Testis (tissue), 3 donors: ENCODE measurements around the gene FLAD1. TPM values are rescaled to one million over a fixed set of nuclear protein-coding genes. Genes with fewer than 3 reads are reported as not detected.
A peak's percentile ranks its signal among the peaks of the same experiment; 100 is the strongest.

Experiments used
- DNase-seq: peaks from one replicate; pipeline ENCODE4 v3.0.0-alpha.2; 2019
- H3K27ac ChIP-seq, 2 donors: fragments of 200-600 bp; sonication (generic); one replicate each; pipeline ENCODE4 v1.5.1; 2019
- H3K27me3 ChIP-seq: fragments of 200-600 bp; sonication (generic); one replicate; pipeline ENCODE4 v1.5.1; 2019
- H3K36me3 ChIP-seq: fragments of 200-600 bp; sonication (generic); one replicate; pipeline ENCODE4 v1.5.1; 2017; ENCODE audit warnings: low read depth; ENCODE audit errors: missing control alignments
- H3K4me1 ChIP-seq: fragments of 200-600 bp; sonication (generic); one replicate; pipeline ENCODE4 v1.5.1; 2019
- H3K4me3 ChIP-seq, 2 donors: fragments of 200-600 bp; sonication (generic); one replicate each; pipeline ENCODE4 v1.5.1; 2017 to 2019
- H3K9me3 ChIP-seq: fragments of 200-600 bp; sonication (generic); one replicate; pipeline ENCODE4 v1.5.1; 2017
- POLR2A ChIP-seq: fragments of 450-650 bp; IDR thresholded peaks from one replicate; pipeline ENCODE4 v1.6.1; 2017; ENCODE audit warnings: antibody characterized with exemption, mild to moderate bottlenecking, moderate library complexity
- WGBS, 2 donors: methylation state at CpG; one replicate each; pipeline ENCODE4 v1.1.5; 2018; 5-methylcytosine and 5-hydroxymethylcytosine counted together
- intact Hi-C: fragments of 100-400 bp; cut with DNase I; formaldehyde crosslinking; loops from one replicate; pipeline ENCODE4 v1.15.1; 2023; ENCODE audit warnings: low total_unique reads
- polyA plus RNA-seq: library from polyadenylated mRNA; stranded (reverse); fragments of 350-450 nt; fragmentation: Illumina TruSeq; extraction: RNeasy Lipid Tissue Mini Kit (QIAGEN cat#74804); gene quantifications from one replicate; pipeline ENCODE4 v1.2.3, GENCODE V29; 2014; ENCODE audit warnings: low read depth, low replicate concordance; ENCODE audit not compliant: insufficient read depth
- total RNA-seq, 2 donors: library from RNA; depleted of rRNA; stranded (reverse); fragments of >200 nt; gene quantifications; one replicate each; pipeline ENCODE4 v1.2.3, GENCODE V29; 2016
- TF ChIP-seq, protein P1 (sequence below), 3 experiments: fragments of 450-650 bp in 2 of 3; fragments of 200-600 bp in 1 of 3; sonication (generic) in 1 of 3; IDR thresholded peaks; one replicate each; pipeline ENCODE4 v1.5.1; 2016 to 2019; ENCODE audit warnings: antibody characterized with exemption in 3 of 3, mild to moderate bottlenecking in 2 of 3, moderate library complexity in 1 of 3

The FLAD1 gene
- total and polyA plus RNA-seq, 3 donors from 2014 or later: 26.5 to 46.5 (median 35.0) TPM

DNA sequence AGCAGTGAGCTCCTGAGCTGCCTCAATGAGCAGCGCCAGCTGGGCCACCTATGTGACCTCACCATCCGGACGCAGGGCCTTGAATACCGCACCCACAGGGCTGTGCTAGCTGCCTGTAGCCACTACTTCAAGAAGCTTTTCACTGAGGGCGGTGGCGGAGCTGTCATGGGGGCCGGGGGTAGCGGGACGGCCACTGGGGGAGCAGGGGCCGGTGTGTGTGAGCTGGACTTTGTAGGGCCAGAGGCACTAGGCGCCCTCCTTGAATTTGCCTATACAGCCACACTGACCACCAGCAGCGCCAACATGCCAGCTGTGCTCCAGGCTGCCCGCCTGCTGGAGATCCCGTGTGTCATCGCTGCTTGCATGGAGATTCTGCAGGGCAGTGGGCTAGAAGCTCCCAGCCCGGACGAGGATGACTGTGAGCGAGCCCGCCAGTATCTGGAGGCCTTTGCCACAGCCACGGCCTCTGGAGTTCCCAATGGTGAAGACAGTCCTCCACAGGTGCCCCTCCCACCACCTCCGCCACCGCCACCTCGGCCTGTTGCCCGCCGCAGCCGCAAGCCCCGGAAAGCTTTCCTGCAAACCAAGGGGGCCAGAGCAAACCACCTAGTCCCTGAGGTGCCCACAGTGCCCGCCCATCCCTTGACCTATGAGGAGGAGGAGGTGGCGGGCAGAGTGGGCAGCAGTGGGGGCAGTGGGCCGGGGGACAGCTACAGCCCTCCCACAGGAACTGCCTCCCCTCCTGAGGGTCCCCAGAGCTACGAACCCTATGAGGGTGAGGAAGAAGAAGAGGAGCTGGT, 31.8 kb downstream of the FLAD1 start:
- TF ChIP-seq, protein P1, sequence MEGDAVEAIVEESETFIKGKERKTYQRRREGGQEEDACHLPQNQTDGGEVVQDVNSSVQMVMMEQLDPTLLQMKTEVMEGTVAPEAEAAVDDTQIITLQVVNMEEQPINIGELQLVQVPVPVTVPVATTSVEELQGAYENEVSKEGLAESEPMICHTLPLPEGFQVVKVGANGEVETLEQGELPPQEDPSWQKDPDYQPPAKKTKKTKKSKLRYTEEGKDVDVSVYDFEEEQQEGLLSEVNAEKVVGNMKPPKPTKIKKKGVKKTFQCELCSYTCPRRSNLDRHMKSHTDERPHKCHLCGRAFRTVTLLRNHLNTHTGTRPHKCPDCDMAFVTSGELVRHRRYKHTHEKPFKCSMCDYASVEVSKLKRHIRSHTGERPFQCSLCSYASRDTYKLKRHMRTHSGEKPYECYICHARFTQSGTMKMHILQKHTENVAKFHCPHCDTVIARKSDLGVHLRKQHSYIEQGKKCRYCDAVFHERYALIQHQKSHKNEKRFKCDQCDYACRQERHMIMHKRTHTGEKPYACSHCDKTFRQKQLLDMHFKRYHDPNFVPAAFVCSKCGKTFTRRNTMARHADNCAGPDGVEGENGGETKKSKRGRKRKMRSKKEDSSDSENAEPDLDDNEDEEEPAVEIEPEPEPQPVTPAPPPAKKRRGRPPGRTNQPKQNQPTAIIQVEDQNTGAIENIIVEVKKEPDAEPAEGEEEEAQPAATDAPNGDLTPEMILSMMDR (IDR thresholded peaks at IDR 0.05): no peak
- TF ChIP-seq POLR2A: no peak
- H3K4me1 ChIP-seq: peaks cover 31% of the 10 kb centered on the region
- H3K9me3 ChIP-seq: no peaks in the 10 kb centered on the region
- no peak overlapping the region for H3K4me3 ChIP-seq
- intact Hi-C loops: no loop called here
- H3K36me3 ChIP-seq: no peaks in the 10 kb centered on the region
- 93 to 97% methylated on average over 6 to 31 of the region's 31 CpGs for WGBS, 2 donors
- H3K27ac ChIP-seq: no peak overlapping the region
- no peak for DNase-seq
- no peaks in the 10 kb centered on the region for H3K27me3 ChIP-seq

DNA sequence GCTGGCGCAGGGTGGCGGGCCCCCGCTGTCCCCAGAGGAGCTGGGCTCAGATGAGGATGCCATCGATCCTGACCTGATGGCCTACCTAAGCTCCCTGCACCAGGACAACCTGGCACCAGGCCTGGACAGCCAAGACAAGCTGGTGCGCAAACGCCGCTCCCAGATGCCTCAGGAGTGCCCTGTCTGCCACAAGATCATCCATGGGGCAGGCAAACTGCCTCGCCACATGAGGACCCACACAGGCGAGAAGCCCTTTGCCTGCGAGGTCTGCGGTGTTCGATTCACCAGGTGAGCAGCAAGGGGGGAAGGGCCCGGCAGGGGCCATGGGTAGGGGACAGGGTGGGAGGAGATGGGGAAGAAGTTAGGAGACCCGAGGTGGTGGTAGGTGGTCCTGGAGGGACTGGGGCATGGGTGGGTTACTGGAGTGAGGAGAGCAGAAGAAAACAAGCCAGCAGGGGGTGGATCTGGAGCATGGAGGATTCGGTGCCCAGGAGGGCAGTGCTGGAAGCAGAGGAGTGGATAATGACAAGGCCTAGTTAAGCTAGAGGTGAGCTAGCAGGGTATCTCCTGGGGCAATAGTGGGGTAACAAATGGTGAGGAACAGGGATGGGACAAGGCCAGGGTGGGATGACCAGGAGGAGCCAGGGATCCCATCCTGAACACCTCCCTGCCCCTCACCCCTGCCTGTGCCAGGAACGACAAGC, 32.5 kb downstream of the FLAD1 start:
- TF ChIP-seq, protein P1 (IDR thresholded peaks at IDR 0.05): no peak
- TF ChIP-seq POLR2A: no peak
- no peaks in the 10 kb centered on the region for H3K9me3 ChIP-seq
- H3K36me3 ChIP-seq: no peaks in the 10 kb centered on the region
- H3K4me3 ChIP-seq: no peak overlapping the region
- 84 to 90% methylated on average over 9 to 16 of the region's 16 CpGs for WGBS, 2 donors
- H3K27me3 ChIP-seq: no peaks in the 10 kb centered on the region
- intact Hi-C loops: no loop called here
- H3K4me1 ChIP-seq: peaks cover 29% of the 10 kb centered on the region
- DNase-seq: no peak
- H3K27ac ChIP-seq: no peak overlapping the region

DNA sequence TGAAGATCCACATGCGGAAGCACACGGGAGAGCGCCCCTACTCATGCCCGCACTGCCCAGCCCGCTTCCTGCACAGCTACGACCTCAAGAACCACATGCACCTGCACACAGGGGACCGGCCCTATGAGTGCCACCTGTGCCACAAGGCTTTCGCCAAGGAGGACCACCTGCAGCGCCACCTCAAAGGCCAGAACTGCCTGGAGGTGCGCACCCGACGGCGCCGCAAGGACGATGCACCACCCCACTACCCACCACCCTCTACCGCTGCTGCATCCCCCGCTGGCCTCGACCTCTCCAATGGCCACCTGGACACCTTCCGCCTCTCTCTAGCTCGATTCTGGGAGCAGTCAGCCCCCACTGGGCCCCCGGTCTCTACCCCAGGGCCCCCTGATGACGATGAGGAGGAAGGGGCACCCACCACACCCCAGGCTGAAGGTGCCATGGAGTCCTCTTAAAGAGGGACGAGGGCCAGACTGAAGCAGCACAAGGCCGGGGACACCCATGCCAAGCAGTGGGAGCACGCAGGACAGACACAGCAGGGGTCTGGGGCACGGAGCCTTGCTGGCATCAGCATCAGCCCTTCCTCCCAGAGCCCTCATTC, 33.2 kb downstream of the FLAD1 start:
- no peaks in the 10 kb centered on the region for H3K9me3 ChIP-seq
- no peaks in the 10 kb centered on the region for H3K36me3 ChIP-seq
- no peak for TF ChIP-seq POLR2A
- TF ChIP-seq, protein P1 (IDR thresholded peaks at IDR 0.05): no peak
- no peaks in the 10 kb centered on the region for H3K27me3 ChIP-seq
- no peak overlapping the region for H3K4me3 ChIP-seq
- H3K4me1 ChIP-seq: peaks cover 24% of the 10 kb centered on the region
- 78 to 87% methylated on average over 15 to 25 of the region's 26 CpGs for WGBS, 2 donors
- no peak for DNase-seq
- intact Hi-C loops: no loop called here
- H3K27ac ChIP-seq: peak overlapping the region in 1 of 2 donors; percentile 91

DNA sequence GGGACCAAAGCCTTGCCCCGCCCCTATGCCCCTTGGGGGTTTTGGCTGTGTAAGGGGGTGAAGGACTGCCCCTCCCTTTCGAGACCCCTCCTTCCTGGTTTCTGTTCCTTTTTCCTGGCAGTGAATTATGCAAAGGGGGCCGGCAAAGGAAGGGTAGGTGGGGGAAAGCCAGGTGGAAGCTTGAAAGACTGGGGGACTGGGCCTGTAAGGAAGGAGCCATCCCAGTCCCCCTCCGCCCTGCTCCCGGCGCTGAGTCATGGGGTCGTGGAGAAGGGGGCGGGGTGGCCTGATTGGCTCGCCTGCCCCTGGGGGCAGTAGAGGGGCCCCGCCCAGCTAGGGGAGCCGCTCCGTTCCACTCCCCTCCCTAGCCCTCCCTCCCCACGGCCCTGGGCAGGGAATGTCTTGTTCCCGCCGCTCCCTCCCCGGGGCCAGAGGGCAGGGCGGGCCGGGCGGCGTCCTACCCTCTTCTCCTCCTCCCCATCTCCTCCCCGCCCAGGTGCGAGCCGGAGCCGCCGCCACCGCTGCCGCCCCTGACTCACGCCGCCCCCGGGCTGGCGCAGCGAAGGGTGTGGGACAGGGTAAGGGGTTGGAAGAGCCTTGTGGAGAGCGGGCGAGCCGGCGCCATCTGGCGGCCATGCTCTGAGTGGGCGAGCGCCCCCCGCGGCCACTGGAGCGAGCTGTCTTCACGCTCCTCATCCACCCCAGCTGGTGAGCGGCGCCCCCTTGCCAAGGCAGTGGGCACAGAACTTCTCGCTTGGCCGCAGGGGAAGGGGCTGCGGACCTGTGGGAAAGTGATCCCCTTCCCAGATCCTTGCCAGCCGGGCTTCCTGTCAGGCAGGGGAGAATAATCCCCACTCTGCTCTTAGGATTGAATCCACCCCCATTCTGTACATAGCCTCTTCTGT, 34.1 kb downstream of the FLAD1 start:
- Histone ChIP-seq H3K36me3 (no peaks in the 10 kb centered on the region), H3K9me3 (no peaks in the 10 kb centered on the region), H3K27ac (peak overlapping the region; percentile 74 to 91), H3K4me3 (peak overlapping the region; percentile 47 to 58), H3K27me3 (no peaks in the 10 kb centered on the region), H3K4me1 (peaks cover 14% of the 10 kb centered on the region)
- DNase-seq: peak; percentile 83
- WGBS, 2 donors: 5 to 12% methylated on average over 20 to 49 of the region's 49 CpGs
- TF ChIP-seq POLR2A: no peak
- TF ChIP-seq, protein P1 (IDR thresholded peaks at IDR 0.05): peak; percentile 83 to 93 (median 90)
- intact Hi-C loops: no loop called here
